K562 (cell line): ENCODE measurements around the gene FHIT. TPM values are rescaled to one million over a fixed set of nuclear protein-coding genes. Genes with fewer than 3 reads are reported as not detected.

Experiments
- ATAC-seq: fragments of 200-7000 bp; cut with Tn5 transposase; 3 replicates; pipeline ENCODE4 v1.9.1; 2020; ENCODE audit warnings: moderate library complexity
- BruUV-seq: library from RNA; stranded (reverse); fragments of 400-500 nt; replicated peaks from 2 replicates; lab custom pipeline; 2021; lab: Mats Ljungman, UMichigan
- CTCF ChIA-PET: fragments of 300-600 bp; formaldehyde crosslinking; extraction: SDS; loops from one replicate; lab custom pipeline; 2021; ENCODE audit warnings: low intra/inter-chr PET ratio; lab: Yijun Ruan, JAX
- POLR2A ChIA-PET: fragments of 300-600, 350-650 bp; sonication (Branson Sonifier 250); formaldehyde crosslinking; extraction: SDS; loops from one replicate; lab custom pipeline; 2021; ENCODE audit warnings: antibody characterized with exemption, inconsistent platforms; lab: Yijun Ruan, JAX
- DNase-seq, 4 experiments: peaks; one replicate each; pipeline versions ENCODE4 v3.0.0 to v3.0.0-alpha.2; 2011 to 2018; ENCODE audit warnings: low spot score in 3 of 4, mixed read lengths in 3 of 4; ENCODE audit errors: extremely low read depth in 1 of 4
- FAIRE-seq: peaks from 2 replicates; lab custom pipeline; 2011; peaks lifted over from hg19 to GRCh38; lab: Jason Lieb, UNC
- H2AFZ ChIP-seq: 2 replicates; pipeline ENCODE4 v1.6.0; 2011; ENCODE audit warnings: low read depth, low read length, control low read depth, inconsistent platforms
- H3K27ac ChIP-seq: fragments of 200-600 bp; 3 replicates; pipeline ENCODE4 v1.8.0; 2011; ENCODE audit warnings: low read depth, mild to moderate bottlenecking, control low read depth, inconsistent platforms, low read length, moderate library complexity, mixed read lengths; ENCODE audit errors: extremely low read depth
- H3K27me3 ChIP-seq, 2 experiments: fragments of 300-600 bp in 1 of 2; 2 replicates in 1 of 2; 3 replicates in 1 of 2; pipeline versions ENCODE4 v1.6.0 to v1.8.0; 2011; ENCODE audit warnings: inconsistent platforms in 2 of 2, low read length in 2 of 2, mild to moderate bottlenecking in 1 of 2, mixed read lengths in 1 of 2, moderate library complexity in 1 of 2; ENCODE audit not compliant: control insufficient read depth in 2 of 2, insufficient read depth in 2 of 2
- H3K36me3 ChIP-seq: fragments of 300-600 bp; 3 replicates; pipeline ENCODE4 v1.8.0; 2011; ENCODE audit warnings: mild to moderate bottlenecking, low read length, inconsistent platforms; ENCODE audit not compliant: control insufficient read depth, insufficient read depth
- H3K4me1 ChIP-seq, 2 experiments: fragments of 200-600 bp in 1 of 2; replicated peaks in 1 of 2; 2 replicates in 1 of 2; 3 replicates in 1 of 2; pipeline versions ENCODE4 v1.5.1 to v1.8.0; 2011; ENCODE audit warnings: inconsistent platforms in 2 of 2, low read length in 2 of 2, mild to moderate bottlenecking in 1 of 2, mixed read lengths in 1 of 2, moderate library complexity in 1 of 2; ENCODE audit not compliant: control insufficient read depth in 2 of 2, insufficient read depth in 2 of 2
- H3K4me2 ChIP-seq: 2 replicates; pipeline ENCODE4 v1.6.1; 2011; ENCODE audit warnings: low read length, control low read depth, inconsistent platforms, mixed read lengths; ENCODE audit not compliant: insufficient read depth
- H3K4me3 ChIP-seq: fragments of 200-600 bp; sonication (generic), shearing (Covaris generic); 2 replicates; pipeline ENCODE4 v1.5.1; 2016; ENCODE audit warnings: control low read depth, inconsistent platforms
- H3K79me2 ChIP-seq: fragments of 200-600 bp; 3 replicates; pipeline ENCODE4 v1.8.0; 2011; ENCODE audit warnings: low read length, inconsistent platforms; ENCODE audit not compliant: control insufficient read depth, insufficient read depth
- H3K9ac ChIP-seq, 2 experiments: 2 replicates each; pipeline versions ENCODE4 v1.6.0 to v1.6.1; 2011; ENCODE audit warnings: low read depth in 2 of 2, low read length in 2 of 2, control low read depth in 1 of 2, inconsistent platforms in 1 of 2, mild to moderate bottlenecking in 1 of 2, mixed read lengths in 1 of 2; ENCODE audit not compliant: insufficient read depth in 1 of 2
- H3K9me1 ChIP-seq: one replicate; pipeline ENCODE4 v1.6.0; 2011; ENCODE audit warnings: inconsistent platforms, mild to moderate bottlenecking, low read length, moderate library complexity; ENCODE audit not compliant: control insufficient read depth, insufficient read depth
- H3K9me3 ChIP-seq: replicated peaks from 2 replicates; pipeline ENCODE4 v1.5.1; 2011; ENCODE audit warnings: low read depth, low read length, inconsistent platforms; ENCODE audit not compliant: control insufficient read depth, insufficient read depth
- H4K20me1 ChIP-seq: replicated peaks from 2 replicates; pipeline ENCODE4 v1.6.1; 2011; ENCODE audit warnings: low read length, inconsistent platforms, mixed read lengths; ENCODE audit not compliant: control insufficient read depth, insufficient read depth
- AFF1 ChIP-seq, 2 experiments: fragments of 450-650 bp; IDR thresholded peaks; 2 replicates each; pipeline ENCODE4 v1.6.1; 2018; ENCODE audit warnings: mild to moderate bottlenecking in 2 of 2, low read depth in 1 of 2; ENCODE audit not compliant: partially characterized antibody in 2 of 2
- E4F1 ChIP-seq: fragments of 250-450 bp; sonication (Bioruptor Pico); IDR thresholded peaks from 2 replicates; pipeline ENCODE4 v1.5.0; 2021; ENCODE audit warnings: mild to moderate bottlenecking, borderline replicate concordance
- HDAC8 ChIP-seq: fragments of 450-650 bp; IDR thresholded peaks from 2 replicates; pipeline ENCODE4 v1.6.1; 2016; ENCODE audit warnings: mild to moderate bottlenecking, missing genetic modification characterization, moderate library complexity, missing compliant biosample characterization
- MEIS2 ChIP-seq: fragments of 450-650 bp; IDR thresholded peaks from 2 replicates; pipeline ENCODE4 v1.6.1; 2014; ENCODE audit warnings: mild to moderate bottlenecking; ENCODE audit not compliant: partially characterized antibody
- POLR2H ChIP-seq: IDR thresholded peaks from 2 replicates; pipeline ENCODE4 v1.6.1; 2016; ENCODE audit warnings: missing genetic modification characterization, low read depth, mild to moderate bottlenecking, control low read depth, missing compliant biosample characterization, moderate library complexity
- YY1 ChIP-seq, 3 experiments: IDR thresholded peaks; 2 replicates each; pipeline ENCODE4 v1.6.1; 2011; ENCODE audit warnings: low read length in 2 of 3, mild to moderate bottlenecking in 2 of 3, moderate library complexity in 2 of 3, borderline replicate concordance in 1 of 3, control low read depth in 1 of 3, low read depth in 1 of 3; ENCODE audit not compliant: insufficient read depth in 3 of 3, insufficient replicate concordance in 2 of 3, control insufficient read depth in 1 of 3, insufficient read length in 1 of 3; ENCODE audit errors: extremely low read depth in 1 of 3
- WGBS: fragments of 100-300 bp; shearing (Covaris generic); methylation state at CpG from one replicate; pipeline ENCODE4 v1.1.6; 2016; ENCODE audit warnings: low coverage, mixed read lengths; ENCODE audit not compliant: insufficient coverage; ENCODE audit errors: missing lambda C conversion rate; 5-methylcytosine and 5-hydroxymethylcytosine counted together
- in situ Hi-C: fragments of 300-500 bp; cut with MboI; formaldehyde crosslinking; loops from 4 replicates; pipeline ENCODE4 v1.15.0; 2018; ENCODE audit warnings: inconsistent platforms, mixed read lengths
- intact Hi-C: fragments of 100-400 bp; cut with micrococcal nuclease; formaldehyde crosslinking; loops from 2 replicates; pipeline ENCODE4 v1.14.2; 2022
- polyA plus RNA-seq, 8 experiments: library from polyadenylated mRNA; depleted of rRNA in 4 of 8; stranded (reverse) in 5 of 8; unstranded in 3 of 8; fragments of >200 nt; fragmentation: Nextera tagmentation in 2 of 8; fragmentation: Illumina TruSeq in 1 of 8; extraction: Ambion mirVana in 2 of 8; extraction: Trizol in 1 of 8; gene quantifications; 2 replicates each; pipeline versions ENCODE4 v1.2.1 to v1.2.3, GENCODE V29; 2011 to 2014; ENCODE audit warnings: inconsistent platforms in 1 of 8, missing spikeins in 1 of 8
- total RNA-seq, 7 experiments: library from RNA; depleted of rRNA in 6 of 7; stranded (reverse); fragments of >200 nt in 6 of 7; fragmentation: Illumina TruSeq in 2 of 7; extraction: Trizol in 2 of 7; gene quantifications; 2 replicates each; pipeline versions ENCODE4 v1.2.1 to v1.2.3, GENCODE V29; 2011 to 2021; ENCODE audit warnings: low replicate concordance in 1 of 7

Gene FHIT
- total and polyA plus RNA-seq, 9 of the 15 experiments (the other 6 are each of a cell fraction or from before 2014, with no cell fraction given): 1.7 to 9.1 (median 4.3) TPM

- no peak for TF ChIP-seq POLR2H (tag)
- no peak for TF ChIP-seq HDAC8 (tag)
- TF ChIP-seq E4F1 (CRISPR knock-in tag): no peak
Measured at GRCh38 chr3:61080737-61081445, 170.4 kb downstream of the FHIT start (continued).

- no peak overlapping the region for H3K4me2 ChIP-seq
- intact Hi-C loops: no loop called here
- H3K27ac ChIP-seq: no peak overlapping the region
- FAIRE-seq: no peak
- no TSS peak for BruUV-seq
- H3K27me3 ChIP-seq: no peaks in the 10 kb centered on the region
- no peaks in the 10 kb centered on the region for H3K9me3 ChIP-seq
- no peak for ATAC-seq
- no peaks in the 10 kb centered on the region for H3K36me3 ChIP-seq
- no peak overlapping the region for H3K9ac ChIP-seq
- TF ChIP-seq AFF1 (IDR thresholded peaks at IDR 0.05; ENCODE audit: low read depth in 1 of 2, partially characterized antibody in 2 of 2) (no peak), YY1 (IDR thresholded peaks at IDR 0.05; ENCODE audit: borderline replicate concordance in 1 of 3, control insufficient read depth in 1 of 3, extremely low read depth in 1 of 3, insufficient read depth in 3 of 3, insufficient read length in 1 of 3, insufficient replicate concordance in 2 of 3, low read depth in 1 of 3, low read length in 2 of 3) (no peak), MEIS2 (peak; percentile 5)
- TF ChIP-seq, all 486 proteins: peak for 1
- no peaks in the 10 kb centered on the region for H4K20me1 ChIP-seq
- H3K4me3 ChIP-seq: no peak overlapping the region
- no peaks in the 10 kb centered on the region for H3K9me1 ChIP-seq
- POLR2A ChIA-PET: no interaction called here
- 0% methylated on average over 5 of the region's 6 CpGs for WGBS
- DNase-seq: no peak
- in situ Hi-C loops: no loop called here
- H3K4me1 ChIP-seq: no peaks in the 10 kb centered on the region
- CTCF ChIA-PET: no interaction called here
- no peaks in the 10 kb centered on the region for H3K79me2 ChIP-seq
- H2AFZ ChIP-seq: no peak overlapping the region
Measured at GRCh38 chr3:61078048-61078752, 173.1 kb downstream of the FHIT start.
